NCI-H2107 treated with DMSO at 0.1 percent for 48 hours (cell line): ENCODE results near the gene ARSB.

Experiments
- DNase-seq: peaks from one replicate; lab custom pipeline; 2025; ENCODE audit not compliant: unreplicated experiment; lab: John Stamatoyannopoulos, UW

The ARSB gene

DNA sequence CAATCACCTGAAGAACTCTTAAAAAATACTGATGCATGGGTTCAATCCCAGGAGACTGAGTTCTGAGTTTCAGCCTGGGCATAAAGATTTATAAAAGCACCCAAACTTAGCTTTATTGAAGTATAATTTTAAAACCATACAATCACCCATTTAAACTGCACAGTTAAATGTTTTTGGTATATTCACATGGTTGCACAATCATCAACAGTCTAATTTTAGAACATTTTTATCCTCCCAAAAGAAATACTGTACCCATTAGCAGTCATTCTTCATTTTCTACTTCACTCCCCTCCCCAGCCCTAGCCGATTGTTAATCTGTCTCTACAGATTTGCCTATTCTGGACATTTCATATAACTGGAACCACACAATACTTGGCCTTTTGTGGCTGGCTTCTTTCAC is 141.7 kb downstream of the ARSB start:
- no peak for DNase-seq

DNA sequence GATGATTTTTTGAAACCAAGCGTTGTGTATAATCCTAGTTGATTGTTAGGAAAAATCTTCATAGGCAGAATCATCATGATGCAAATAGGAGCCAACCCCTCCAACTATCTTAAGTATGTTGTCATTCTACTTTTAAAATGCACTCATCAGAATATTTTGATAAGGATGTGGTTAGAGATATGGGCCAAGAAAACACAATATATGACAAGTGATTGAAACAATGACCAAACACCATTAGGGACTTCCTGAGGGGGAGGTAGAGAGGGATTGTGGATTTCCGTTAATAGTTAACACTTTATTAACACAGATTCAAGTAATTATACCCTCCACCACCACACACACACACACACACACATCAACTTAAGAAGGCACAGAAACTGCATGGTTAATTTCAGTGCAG is 143.3 kb downstream of the ARSB start:
- DNase-seq, result no peak

DNA sequence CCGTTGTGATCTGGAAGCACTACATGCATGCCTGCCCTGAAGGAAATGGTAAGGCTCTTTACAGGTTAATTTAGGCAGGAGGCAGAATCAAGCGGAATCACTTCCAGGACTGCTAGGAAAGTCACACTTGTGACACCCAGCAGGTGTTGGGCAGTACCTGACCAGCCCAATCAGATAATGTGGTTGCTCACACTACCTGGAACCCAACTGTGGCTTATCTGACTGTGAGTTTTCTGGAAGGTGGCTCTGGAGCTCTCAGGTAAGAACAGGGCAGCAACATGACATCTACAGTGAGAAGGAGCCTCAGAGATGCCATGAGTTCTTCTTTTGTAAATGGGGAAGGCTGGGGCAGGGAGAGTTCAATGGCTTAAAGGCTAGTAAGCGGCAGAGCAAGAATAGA is 146.4 kb downstream of the ARSB start:
- no peak for DNase-seq

DNA sequence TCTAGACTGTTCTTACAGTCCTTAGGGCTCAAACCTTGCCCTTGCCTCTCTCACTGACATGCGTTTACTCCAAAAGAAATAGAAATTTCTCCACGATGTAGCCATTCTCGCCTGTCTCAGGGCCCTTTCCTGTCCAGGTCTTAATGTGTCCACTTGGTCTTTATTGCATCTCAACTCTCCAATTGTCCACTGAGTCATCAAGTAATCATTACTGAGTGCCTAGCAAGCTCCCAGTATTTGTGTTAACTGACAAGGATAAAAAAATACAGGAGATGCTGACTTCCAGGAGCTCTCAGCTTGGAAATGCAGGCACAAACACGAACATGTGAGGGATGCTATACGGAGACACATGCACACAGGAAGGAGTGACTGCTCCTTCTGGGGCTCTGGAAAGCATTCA is 147.3 kb downstream of the ARSB start:
- no peak for DNase-seq

DNA sequence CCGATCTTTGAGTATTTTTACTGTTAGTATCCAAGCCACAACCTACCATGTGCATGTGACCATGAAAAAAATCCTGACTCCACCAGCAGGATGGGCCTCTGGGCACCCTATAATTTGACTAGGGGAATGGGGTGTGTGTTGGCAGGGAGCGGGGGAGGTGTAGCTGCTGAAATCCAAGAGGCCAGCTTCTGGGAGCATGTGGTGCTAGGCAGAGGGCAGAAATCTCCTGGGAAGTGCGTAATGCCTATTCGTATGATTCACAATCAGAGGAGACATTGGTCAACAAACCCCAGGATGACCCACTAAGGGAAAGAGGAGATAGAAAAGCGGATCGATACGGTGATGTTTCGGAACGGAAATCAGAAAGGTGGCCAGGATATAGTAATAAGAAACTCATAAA is 149.9 kb downstream of the ARSB start:
- no peak for DNase-seq

DNA sequence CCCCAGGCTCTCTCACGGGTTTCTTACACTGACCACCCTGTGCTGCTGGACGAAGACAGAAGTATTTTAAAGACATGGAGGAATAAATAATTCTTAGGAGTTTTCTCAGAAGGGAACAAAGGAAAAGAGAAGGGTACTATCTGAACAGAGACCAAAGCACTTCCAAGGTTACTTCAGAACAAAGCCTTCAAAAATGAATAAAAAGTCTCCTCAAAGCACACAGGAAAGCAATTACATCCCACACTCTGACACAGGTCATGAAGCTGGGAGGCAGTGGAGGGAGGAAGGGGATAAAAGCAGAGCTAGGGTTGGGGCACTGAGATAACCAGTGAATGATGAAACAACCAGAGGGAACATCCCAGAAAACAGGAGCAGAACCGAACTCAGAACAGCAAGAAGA is 151.8 kb downstream of the ARSB start:
- no peak for DNase-seq

DNA sequence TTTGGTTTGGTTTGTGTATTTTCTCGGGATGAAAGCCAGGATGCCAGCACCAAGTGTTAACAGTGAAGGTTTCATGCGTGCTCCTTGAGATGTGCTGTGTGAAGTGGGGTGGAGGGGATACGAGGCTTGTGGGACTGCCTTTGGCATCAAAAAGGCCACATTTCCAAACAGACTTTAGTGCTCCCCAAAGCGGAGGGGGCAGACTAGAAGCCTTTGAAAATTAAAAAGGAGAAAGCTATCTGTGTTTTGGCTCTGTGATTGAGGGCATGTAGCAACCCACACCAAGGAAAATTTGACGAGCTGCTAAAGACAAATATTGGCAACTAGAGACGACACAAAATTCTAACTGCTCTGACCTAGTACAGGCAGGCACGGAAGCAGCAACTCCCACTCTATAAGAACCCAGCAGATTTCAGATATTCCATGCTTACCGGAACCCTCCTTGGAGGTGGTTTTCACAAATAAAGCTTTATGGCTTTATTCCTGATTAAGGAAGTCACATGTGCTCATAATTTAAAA is 154.5 kb downstream of the ARSB start:
- DNase-seq, result no peak

DNA sequence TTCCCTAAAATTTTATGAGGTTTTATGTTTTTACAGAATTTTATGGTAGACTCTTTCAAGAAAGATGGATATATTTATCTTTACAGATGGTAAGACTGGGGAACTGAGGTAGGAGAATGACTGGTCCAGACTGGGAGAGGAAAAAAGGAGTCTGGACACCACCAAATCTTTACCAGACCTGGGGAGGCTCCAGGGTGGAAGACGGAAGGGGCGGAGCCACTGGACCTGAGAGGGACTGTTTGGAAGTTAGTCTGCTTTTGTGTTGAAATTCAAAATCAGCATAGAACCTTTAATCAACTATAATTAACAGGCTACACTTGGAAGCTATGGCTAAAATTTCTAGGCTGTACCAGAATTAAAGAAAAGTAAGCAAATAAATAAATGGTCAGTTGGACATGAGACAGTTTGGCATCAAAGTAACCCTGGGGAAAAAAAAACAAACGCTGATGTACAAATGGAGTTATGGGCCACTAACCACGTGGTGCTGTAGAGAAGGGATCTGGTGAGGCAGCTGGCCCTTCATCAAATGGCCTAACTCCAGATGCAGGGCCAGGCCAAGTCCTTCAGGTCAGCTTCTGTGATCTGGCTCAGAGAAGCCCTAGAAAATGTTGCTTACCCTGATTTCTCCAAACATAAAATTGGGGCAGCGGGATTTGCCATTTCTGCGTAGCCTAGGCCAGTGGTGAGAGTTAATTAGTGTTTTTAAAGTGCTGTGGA is 155.1 kb downstream of the ARSB start:
- no peak for DNase-seq

DNA sequence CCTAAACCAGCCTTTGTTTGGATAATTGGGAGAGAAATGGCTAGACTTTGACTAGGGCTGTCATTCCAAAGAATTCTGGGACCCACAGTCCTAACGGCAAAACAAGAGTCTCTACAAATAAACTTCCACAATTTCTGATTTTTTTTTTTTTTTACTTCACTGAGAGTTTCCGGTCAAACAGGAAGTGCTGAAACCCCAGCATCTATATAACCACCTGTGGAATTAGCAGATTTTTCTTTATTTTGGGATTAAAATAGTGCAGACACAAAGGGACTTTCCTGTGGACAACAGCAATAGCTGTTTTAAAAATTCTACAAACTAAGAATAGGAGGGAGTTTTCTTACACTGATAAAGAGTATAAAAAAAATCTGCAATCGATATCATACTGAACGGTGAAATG is 157.4 kb downstream of the ARSB start:
- DNase-seq, result no peak

DNA sequence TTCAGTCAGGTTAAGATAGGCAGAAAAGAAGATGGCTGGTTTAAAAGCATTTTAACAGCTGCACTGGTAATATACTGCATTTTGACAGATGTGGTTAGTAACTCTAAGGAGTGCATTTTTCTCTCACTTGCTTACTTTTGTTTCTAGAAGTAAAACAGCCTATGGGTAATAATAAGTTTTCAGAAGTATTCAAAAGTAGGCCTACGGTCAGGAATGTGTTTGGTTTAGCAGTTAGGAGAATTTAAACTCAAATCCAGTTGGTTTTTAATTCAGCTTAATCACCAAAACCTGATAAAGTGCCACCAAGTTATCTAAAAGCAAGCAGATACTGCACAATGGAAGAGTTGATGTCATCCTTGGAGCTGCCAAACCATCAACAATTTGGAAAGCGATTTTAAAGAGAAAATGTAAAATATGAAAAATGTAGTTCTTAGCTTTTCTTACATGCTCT is 160.3 kb downstream of the ARSB start:
- DNase-seq, result no peak

DNA sequence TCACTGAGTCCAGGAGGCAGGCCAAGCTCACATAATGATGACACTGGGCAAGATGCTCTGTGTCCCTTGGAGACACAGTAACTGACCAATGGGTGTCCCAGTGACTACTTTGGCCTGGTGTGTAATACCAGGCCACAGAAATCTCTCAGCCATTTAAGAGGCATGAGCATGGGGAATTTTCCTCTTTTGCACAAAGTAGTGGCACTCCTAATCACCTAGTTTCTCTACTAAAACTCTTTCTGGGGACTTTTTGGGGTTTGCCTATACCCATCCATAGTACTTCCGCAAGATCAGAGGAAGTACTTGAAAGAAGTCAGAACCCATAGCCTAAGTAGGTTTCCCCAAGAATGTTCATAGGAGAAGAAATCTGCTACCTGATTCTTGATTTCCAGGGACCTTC is 161.9 kb downstream of the ARSB start:
- no peak for DNase-seq

DNA sequence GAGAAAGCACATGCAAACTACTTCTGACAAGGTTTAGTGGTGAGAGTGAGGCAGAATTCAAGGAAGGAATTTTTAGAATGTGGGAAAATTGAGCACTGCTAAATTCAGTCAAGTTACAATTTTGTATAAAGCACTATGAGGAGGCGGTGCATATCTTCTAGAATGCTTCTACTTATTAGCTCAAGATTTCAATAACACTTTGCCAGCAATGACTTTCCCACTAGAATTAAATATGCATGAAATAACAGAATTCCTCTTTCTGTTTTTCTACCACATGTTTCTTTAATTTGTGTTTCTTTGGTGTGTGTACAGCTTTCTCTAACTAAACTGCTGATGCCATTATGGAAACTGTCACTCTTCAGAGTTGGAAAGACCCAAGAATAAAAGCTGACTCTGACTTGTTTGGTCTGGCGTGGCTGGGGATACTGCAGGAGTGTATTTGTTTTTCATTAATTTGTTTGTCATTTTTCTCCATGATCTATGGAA is 163.5 kb downstream of the ARSB start:
- no peak for DNase-seq

DNA sequence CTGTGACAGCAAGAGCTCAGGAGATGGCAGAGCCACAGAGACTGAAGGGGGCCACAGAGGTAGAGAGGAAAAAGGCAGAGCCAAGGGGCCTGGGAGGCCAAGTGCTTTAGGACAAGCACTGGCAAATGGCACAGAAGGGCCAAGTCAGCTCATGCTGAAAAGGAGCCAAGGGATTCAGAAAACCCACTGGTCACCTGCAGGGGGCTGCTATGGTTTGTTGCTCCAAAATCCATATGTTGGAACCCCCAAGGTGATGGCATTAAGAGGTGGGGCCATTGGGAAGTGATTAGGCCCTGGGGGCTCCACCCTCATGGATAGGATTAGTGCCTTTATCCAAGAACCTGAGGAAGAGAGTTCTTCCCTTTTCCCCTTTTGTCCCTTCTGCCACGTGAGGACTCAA is 165.4 kb downstream of the ARSB start:
- DNase-seq, result no peak

DNA sequence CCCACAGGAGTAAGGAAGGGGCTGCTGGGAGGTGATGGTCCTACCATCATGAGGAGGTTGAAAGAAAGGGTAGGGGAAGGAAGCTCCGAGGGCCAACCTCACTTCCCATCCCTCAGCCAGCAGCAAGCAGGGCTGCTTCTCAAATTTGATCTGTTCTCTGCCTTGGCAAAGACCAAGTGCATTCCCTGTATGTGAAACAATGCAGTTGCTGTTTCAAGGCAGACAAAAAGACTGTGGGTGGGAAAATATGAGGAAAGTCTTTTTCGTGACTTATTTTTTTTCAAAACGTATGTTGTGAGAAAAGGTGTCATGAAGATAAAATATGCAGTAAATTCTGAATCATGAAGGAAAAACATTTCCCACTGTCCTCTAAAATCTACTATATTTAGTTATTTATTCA is 165.9 kb downstream of the ARSB start:
- DNase-seq, result no peak

DNA sequence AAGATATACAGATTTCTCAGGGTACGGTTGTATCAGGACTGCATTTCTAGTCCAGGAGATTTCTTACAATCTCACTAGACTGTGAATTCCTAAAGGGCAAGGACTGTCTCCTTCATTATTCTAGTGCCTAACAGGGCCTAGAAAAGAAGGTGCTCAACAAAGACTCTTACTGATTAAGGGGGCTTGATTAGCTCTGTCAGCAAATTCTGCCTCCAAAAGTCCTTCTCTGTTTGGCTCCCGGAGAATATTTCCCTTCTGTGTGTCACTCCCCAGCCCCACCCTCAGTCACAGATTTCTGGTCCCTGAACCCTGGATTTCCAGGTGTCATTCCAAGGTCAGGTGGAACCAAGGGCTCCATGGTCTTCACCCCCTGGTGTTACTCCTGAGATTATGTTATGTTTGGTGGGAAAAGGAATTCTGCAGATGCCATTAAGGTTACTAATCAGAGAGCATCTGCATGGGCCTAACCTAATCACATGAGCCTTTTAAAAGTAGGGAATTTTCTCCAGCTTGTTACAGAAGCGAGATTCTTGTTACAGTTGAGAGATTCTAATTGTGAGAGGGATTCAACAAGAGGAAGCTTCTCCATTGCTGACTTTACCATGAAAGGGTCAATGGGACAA is 168.9 kb downstream of the ARSB start:
- no peak for DNase-seq

DNA sequence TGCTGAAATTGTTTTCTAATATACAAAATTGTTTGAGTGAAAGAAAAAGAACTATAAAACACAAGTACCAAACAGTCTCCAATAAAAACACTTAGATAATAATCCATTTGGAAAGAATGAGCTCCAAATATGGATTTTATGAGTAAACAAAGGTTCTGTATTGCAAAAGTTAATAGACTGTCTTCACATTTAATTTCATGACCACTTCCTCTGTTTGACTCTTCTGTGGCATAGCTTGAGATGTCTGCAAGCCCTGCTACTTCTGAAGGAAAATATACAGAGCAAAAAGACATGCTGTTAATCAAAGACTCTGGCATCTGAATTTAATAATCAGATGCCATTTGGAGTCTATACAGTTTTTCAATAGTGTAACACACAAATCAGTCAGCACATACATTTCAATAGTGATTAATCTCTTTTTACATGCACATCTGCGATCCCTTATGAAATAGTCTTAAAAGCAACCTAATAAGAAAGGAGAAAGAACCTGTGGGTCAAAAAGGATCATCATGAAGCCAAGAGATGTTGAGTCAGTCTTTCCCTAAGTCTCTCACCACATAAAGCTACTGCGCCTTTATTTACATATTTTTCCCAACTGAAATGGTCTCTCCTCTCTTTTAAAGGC is 171.1 kb downstream of the ARSB start:
- no peak for DNase-seq

DNA sequence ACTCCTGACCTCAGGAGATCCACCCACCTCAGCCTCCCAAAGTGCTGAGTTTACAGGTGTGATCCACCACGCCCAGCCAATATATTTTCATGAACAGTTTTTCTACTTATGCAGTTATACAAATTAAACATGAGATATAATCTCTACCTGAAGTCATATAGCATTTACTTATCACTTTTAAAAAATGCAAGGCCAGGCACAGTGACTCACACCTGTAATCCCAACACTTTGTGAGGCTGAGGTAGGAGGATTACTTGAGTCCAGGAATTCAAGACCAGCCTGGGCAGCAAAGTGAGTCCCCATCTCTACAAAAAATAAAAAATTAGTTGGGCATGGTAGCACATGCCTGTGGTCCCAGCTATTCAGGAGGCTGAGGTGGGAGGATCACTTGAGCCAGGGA is 171.8 kb downstream of the ARSB start:
- DNase-seq, result no peak

DNA sequence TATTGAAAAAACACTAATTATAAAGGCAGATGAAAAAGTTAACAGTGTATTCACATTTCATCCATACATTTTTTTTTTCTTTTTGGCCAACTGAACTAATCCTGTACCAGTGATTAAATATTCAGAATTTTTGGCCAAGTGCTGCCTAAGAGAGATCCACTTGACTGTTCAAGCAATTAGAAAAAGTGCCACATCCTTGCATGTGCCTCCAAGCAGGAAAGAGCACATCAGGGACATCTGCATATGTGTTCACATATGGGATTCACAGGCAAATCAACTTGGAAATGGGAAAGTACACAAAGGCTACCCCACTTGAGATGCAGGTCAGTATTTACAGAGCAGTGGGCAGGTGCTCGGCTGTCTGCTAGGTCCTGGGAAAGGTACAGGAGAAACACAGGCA is 173.2 kb downstream of the ARSB start:
- no peak for DNase-seq

DNA sequence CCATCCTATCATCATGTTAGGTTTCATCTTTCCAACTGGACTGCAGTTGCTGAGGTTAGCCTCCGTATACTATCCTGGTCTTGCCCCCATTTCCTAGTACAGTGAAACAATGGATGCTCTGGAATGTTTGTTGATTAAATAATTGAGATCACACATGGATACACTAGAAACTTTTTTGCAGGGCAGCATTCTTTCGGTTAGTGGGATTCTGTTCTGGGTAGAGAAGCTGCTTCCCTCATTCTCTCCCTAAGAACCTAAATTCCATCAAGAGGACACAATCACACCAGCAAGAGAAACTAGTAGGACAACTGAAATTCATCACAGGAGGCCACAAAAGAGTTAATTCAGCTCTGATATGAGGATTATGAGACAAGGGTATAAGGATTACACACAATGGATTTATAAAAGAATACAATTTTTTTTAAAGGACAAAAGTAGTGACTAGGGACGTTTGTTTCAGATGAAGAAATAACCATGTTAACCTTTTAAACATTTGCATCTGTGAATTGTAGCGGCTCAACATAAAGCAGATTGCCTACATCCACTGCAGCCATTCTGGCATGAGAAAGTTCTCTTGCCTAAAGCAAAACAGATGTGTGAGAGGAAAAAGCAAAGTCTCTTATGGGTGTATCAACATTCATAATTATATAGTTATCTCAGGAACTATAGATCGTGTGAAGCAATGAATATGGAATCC is 173.8 kb downstream of the ARSB start:
- DNase-seq, result no peak

DNA sequence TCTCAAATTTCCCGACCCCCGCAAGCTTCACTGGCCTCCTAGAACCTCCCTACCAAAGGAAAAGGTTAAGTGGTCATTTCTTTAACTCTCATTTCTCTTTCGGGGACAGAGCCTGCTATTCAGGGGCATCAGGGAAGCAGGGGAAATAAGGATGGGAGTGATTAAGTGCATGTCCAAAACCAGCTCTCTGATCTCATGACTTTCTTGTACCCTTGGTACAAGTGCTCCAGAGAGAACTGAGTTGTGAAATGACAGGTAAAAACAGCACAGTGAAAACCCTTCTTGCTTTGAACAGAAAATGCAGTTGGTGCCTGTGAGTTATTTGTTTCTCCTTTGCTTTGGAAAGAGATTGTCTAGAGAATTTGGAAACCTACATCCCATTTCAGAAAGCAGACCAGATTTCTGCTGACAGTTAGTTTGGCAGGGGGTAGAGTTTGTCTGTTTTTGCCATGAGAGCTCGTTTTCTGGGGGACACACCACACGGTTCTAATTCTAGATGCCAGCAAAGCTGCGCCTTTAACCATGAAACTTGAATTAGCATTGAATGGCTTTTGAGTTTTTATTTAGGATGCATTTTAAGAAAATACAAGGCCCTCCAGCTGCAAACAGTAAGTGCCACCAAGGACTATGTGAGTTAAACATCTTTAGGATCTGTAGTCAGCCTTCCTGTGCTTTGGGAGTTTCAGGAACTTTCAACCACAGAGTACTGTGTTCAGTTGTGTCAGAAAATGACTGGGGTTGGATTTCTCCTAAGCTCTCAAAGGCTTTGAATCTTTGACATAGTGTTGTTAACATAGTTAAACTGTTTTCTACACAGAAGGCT is 174.8 kb downstream of the ARSB start:
- no peak for DNase-seq

DNA sequence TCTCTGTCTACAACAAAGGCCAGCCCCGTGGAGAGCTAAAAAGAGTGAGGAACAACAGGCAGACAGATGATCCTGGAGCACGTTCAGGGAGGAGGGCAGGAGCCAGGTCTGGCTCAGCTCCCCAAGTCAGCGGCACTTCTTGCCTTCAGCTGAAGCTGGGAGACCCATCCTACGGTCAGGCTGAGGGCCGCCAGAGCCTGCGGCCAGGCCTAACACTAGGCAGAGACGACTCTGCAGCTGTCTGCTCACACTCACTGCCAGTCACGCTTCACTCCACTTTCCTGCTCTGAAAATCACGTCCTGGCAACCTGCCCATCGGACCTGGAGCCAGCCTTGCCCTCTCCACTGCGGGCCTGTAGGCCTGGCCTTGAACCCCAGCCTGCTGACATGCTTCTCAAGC is 175.7 kb downstream of the ARSB start:
- no peak for DNase-seq
